IMR-90 (cell line): Measurements from ENCODE around the gene TNFSF9. TPM values are rescaled to one million over a fixed set of nuclear protein-coding genes. Genes with fewer than 3 reads are reported as not detected.
A peak's percentile ranks its signal among the peaks of the same experiment; 100 is the strongest.

Experiments
- ATAC-seq: fragments of 200-7000 bp; cut with Tn5 transposase; 2 replicates; pipeline ENCODE4 v1.9.1; 2020; ENCODE audit warnings: low read depth, mild to moderate bottlenecking, moderate library complexity
- BruUV-seq: library from RNA; stranded (reverse); fragments of 400-500 nt; replicated peaks from 2 replicates; lab custom pipeline; 2021; lab: Mats Ljungman, UMichigan
- CTCF ChIA-PET: fragments of 300-600 bp; formaldehyde crosslinking; extraction: SDS; loops from one replicate; lab custom pipeline; 2021; ENCODE audit warnings: antibody characterized with exemption; lab: Yijun Ruan, JAX
- POLR2A ChIA-PET: fragments of 300-600 bp; sonication (Branson Sonifier 250); formaldehyde crosslinking; loops from one replicate; lab custom pipeline; 2022; ENCODE audit warnings: antibody characterized with exemption; ENCODE audit not compliant: unreplicated experiment; lab: Charles Lee
- DNase-seq: peaks from one replicate; pipeline ENCODE4 v3.0.0; 2013
- H2AFZ ChIP-seq: replicated peaks from 2 replicates; pipeline ENCODE3; 2013; ENCODE audit warnings: low read length, mild to moderate bottlenecking; ENCODE audit not compliant: poor library complexity
- H2AK5ac ChIP-seq: 2 replicates; pipeline ENCODE4 v1.6.1; 2013; ENCODE audit warnings: low read depth, low read length, inconsistent platforms
- H2AK9ac ChIP-seq: replicated peaks from 2 replicates; pipeline ENCODE3; 2013; ENCODE audit warnings: mild to moderate bottlenecking, low read depth, low read length, moderate library complexity; ENCODE audit not compliant: poor library complexity
- H2BK120ac ChIP-seq: 2 replicates; pipeline ENCODE4 v1.6.1; 2013; ENCODE audit warnings: low read depth, low read length, inconsistent platforms
- H2BK15ac ChIP-seq: 3 replicates; pipeline ENCODE4 v1.6.1; 2013; ENCODE audit warnings: low read depth, low read length, inconsistent platforms
- H2BK20ac ChIP-seq: 2 replicates; pipeline ENCODE4 v1.6.1; 2013; ENCODE audit warnings: low read depth, mild to moderate bottlenecking, inconsistent platforms, low read length, moderate library complexity
- H2BK5ac ChIP-seq: 2 replicates; pipeline ENCODE4 v1.6.1; 2013; ENCODE audit warnings: mild to moderate bottlenecking, low read depth, low read length, inconsistent platforms; ENCODE audit not compliant: poor library complexity, severe bottlenecking
- H3K14ac ChIP-seq: replicated peaks from 2 replicates; pipeline ENCODE4 v1.6.1; 2013; ENCODE audit warnings: low read depth, low read length, inconsistent platforms
- H3K18ac ChIP-seq: 2 replicates; pipeline ENCODE4 v1.6.1; 2013; ENCODE audit warnings: low read depth, low read length, control low read depth
- H3K23ac ChIP-seq: 2 replicates; pipeline ENCODE4 v1.6.1; 2013; ENCODE audit warnings: low read depth, low read length, inconsistent platforms
- H3K27ac ChIP-seq: 2 replicates; pipeline ENCODE4 v1.5.1; 2013; ENCODE audit warnings: mild to moderate bottlenecking, control low read depth, low read length; ENCODE audit not compliant: insufficient read depth
- H3K27me3 ChIP-seq: 2 replicates; pipeline ENCODE4 v1.6.1; 2013; ENCODE audit warnings: low read length; ENCODE audit not compliant: control insufficient read depth, insufficient read depth
- H3K36me3 ChIP-seq: 2 replicates; pipeline ENCODE4 v1.6.1; 2013; ENCODE audit warnings: low read length, mixed read lengths; ENCODE audit not compliant: control insufficient read depth, insufficient read depth
- H3K4ac ChIP-seq: 2 replicates; pipeline ENCODE4 v1.6.1; 2013; ENCODE audit warnings: low read depth, low read length, inconsistent platforms
- H3K4me1 ChIP-seq: 2 replicates; pipeline ENCODE4 v1.6.1; 2013; ENCODE audit warnings: low read length, mixed read lengths; ENCODE audit not compliant: control insufficient read depth, insufficient read depth
- H3K4me2 ChIP-seq: 2 replicates; pipeline ENCODE4 v1.6.1; 2013; ENCODE audit warnings: low read depth, mild to moderate bottlenecking, control low read depth, low read length, moderate library complexity
- H3K4me3 ChIP-seq: 2 replicates; pipeline ENCODE4 v1.5.1; 2013; ENCODE audit warnings: low read depth, mild to moderate bottlenecking, control low read depth, low read length, moderate library complexity; ENCODE audit not compliant: insufficient read depth
- H3K56ac ChIP-seq: 2 replicates; pipeline ENCODE4 v1.6.1; 2013; ENCODE audit warnings: low read length, inconsistent platforms; ENCODE audit not compliant: insufficient read depth; ENCODE audit errors: extremely low read depth
- H3K79me1 ChIP-seq, 2 experiments: 2 replicates each; pipeline ENCODE4 v1.6.1; 2013; ENCODE audit warnings: low read length in 2 of 2, inconsistent platforms in 1 of 2, low read depth in 1 of 2
- H3K9ac ChIP-seq: 2 replicates; pipeline ENCODE4 v1.6.1; 2013; ENCODE audit warnings: low read depth, low read length, control low read depth
- H3K9me1 ChIP-seq: 2 replicates; pipeline ENCODE4 v1.6.1; 2013; ENCODE audit warnings: low read length, inconsistent platforms; ENCODE audit not compliant: insufficient read depth
- H3K9me3 ChIP-seq: 2 replicates; pipeline ENCODE4 v1.6.1; 2013; ENCODE audit warnings: low read length; ENCODE audit not compliant: control insufficient read depth, insufficient read depth
- H4K20me1 ChIP-seq: 2 replicates; pipeline ENCODE4 v1.6.1; 2013; ENCODE audit warnings: low read length, inconsistent platforms; ENCODE audit not compliant: insufficient read depth
- H4K5ac ChIP-seq: 2 replicates; pipeline ENCODE4 v1.6.1; 2013; ENCODE audit warnings: mild to moderate bottlenecking, low read depth, low read length, control low read depth
- H4K8ac ChIP-seq, 2 experiments: 2 replicates each; pipeline ENCODE4 v1.6.1; 2013; ENCODE audit warnings: low read depth in 2 of 2, low read length in 2 of 2, control low read depth in 1 of 2, inconsistent platforms in 1 of 2
- H4K91ac ChIP-seq: 2 replicates; pipeline ENCODE4 v1.6.1; 2013; ENCODE audit warnings: low read depth, low read length, inconsistent platforms; ENCODE audit not compliant: insufficient read depth
- BHLHE40 ChIP-seq: fragments of 150-350 bp; IDR thresholded peaks from 2 replicates; pipeline ENCODE4 v1.6.1; 2016; ENCODE audit warnings: mild to moderate bottlenecking, low read depth, low read length
- CEBPB ChIP-seq: IDR thresholded peaks from 2 replicates; pipeline ENCODE4 v1.6.1; 2012; ENCODE audit warnings: low read depth, low read length, improper control_type of control experiment
- CHD1 ChIP-seq: IDR thresholded peaks from 2 replicates; pipeline ENCODE4 v1.6.1; 2012; ENCODE audit warnings: low read depth, low read length, improper control_type of control experiment
- CTCF ChIP-seq: conservative IDR thresholded peaks from 2 replicates; pipeline ENCODE4 v1.5.1; 2012; ENCODE audit warnings: mild to moderate bottlenecking, low read depth, low read length, improper control_type of control experiment
- ELK1 ChIP-seq: fragments of 150-350 bp; IDR thresholded peaks from 2 replicates; pipeline ENCODE4 v1.6.1; 2016; ENCODE audit warnings: low read depth, mild to moderate bottlenecking, low read length, moderate library complexity, borderline replicate concordance
- FOS ChIP-seq: fragments of 150-350 bp; IDR thresholded peaks from 2 replicates; pipeline ENCODE4 v1.6.1; 2016; ENCODE audit warnings: low read depth, low read length
- MAFK ChIP-seq: IDR thresholded peaks from 2 replicates; pipeline ENCODE4 v1.6.1; 2012; ENCODE audit warnings: low read depth, low read length, improper control_type of control experiment
- MAZ ChIP-seq: IDR thresholded peaks from 2 replicates; pipeline ENCODE4 v1.6.1; 2012; ENCODE audit warnings: low read depth, mild to moderate bottlenecking, low read length, improper control_type of control experiment, moderate library complexity, borderline replicate concordance
- MXI1 ChIP-seq: IDR thresholded peaks from 2 replicates; pipeline ENCODE4 v1.6.1; 2012; ENCODE audit warnings: low read depth, mild to moderate bottlenecking, low read length, moderate library complexity, borderline replicate concordance
- NFE2L2 ChIP-seq: fragments of 150-350 bp; IDR thresholded peaks from 2 replicates; pipeline ENCODE4 v1.6.1; 2016; ENCODE audit warnings: low read depth, mild to moderate bottlenecking, low read length
- POLR2A ChIP-seq: IDR thresholded peaks from 2 replicates; pipeline ENCODE4 v1.6.1; 2012; ENCODE audit warnings: mild to moderate bottlenecking, low read depth, low read length
- RAD21 ChIP-seq: IDR thresholded peaks from 2 replicates; pipeline ENCODE4 v1.6.1; 2012; ENCODE audit warnings: low read length, improper control_type of control experiment
- RCOR1 ChIP-seq: IDR thresholded peaks from 2 replicates; pipeline ENCODE4 v1.6.1; 2012; ENCODE audit warnings: mild to moderate bottlenecking, low read length, improper control_type of control experiment; ENCODE audit not compliant: insufficient replicate concordance
- RFX5 ChIP-seq: IDR thresholded peaks from 2 replicates; pipeline ENCODE4 v1.8.0; 2012; ENCODE audit warnings: low read depth, mild to moderate bottlenecking, low read length, moderate library complexity
- SMC3 ChIP-seq: fragments of 150-350 bp; IDR thresholded peaks from 2 replicates; pipeline ENCODE4 v1.6.1; 2016; ENCODE audit warnings: low read depth, mild to moderate bottlenecking, antibody characterized with exemption, low read length, moderate library complexity
- USF2 ChIP-seq: fragments of 150-350 bp; IDR thresholded peaks from 2 replicates; pipeline ENCODE4 v1.6.1; 2017; ENCODE audit warnings: mild to moderate bottlenecking, antibody characterized with exemption, low read length, low read depth
- WGBS, 2 experiments: methylation state at CpG; one replicate each; pipeline versions ENCODE4 v1.1.5 to v1.1.7; 2013; ENCODE audit warnings: missing lambda C conversion rate in 2 of 2; ENCODE audit not compliant: insufficient read length in 1 of 2; ENCODE audit errors: extremely low coverage in 2 of 2; 5-methylcytosine and 5-hydroxymethylcytosine counted together
- dilution Hi-C: fragments of 300-500 bp; cut with HindIII; formaldehyde crosslinking; loops from one replicate; pipeline ENCODE4 v1.14.3; 2018; ENCODE audit warnings: low sequenced_read_pairs; ENCODE audit not compliant: unreplicated experiment
- in situ Hi-C: fragments of 300-500 bp; cut with MboI; formaldehyde crosslinking; loops from 3 replicates; pipeline ENCODE4 v1.14.3; 2019; ENCODE audit warnings: low sequenced_read_pairs, inconsistent platforms, mixed read lengths
- intact Hi-C: fragments of 100-400 bp; cut with micrococcal nuclease; formaldehyde crosslinking; loops from 2 replicates; pipeline ENCODE4 v1.10.0; 2022
- polyA plus RNA-seq, 3 experiments: library from polyadenylated mRNA; depleted of rRNA; stranded (reverse); fragments of >200 nt; gene quantifications; 2 replicates each; pipeline ENCODE4 v1.2.3, GENCODE V29; 2012; ENCODE audit warnings: low replicate concordance in 1 of 3
- total RNA-seq: library from RNA; depleted of rRNA; stranded (reverse); fragments of >200 nt; gene quantifications from 2 replicates; pipeline ENCODE4 v1.2.3, GENCODE V29; 2012

TNFSF9 gene
- total and polyA plus RNA-seq, 2 of the 4 experiments (the other 2 are of a cell fraction) = 0.10 TPM; not detected in 1

- TF ChIP-seq CHD1 (no peak), USF2 (no peak), NFE2L2 (no peak), CEBPB (no peak), POLR2A (no peak), MAFK (no peak), FOS (no peak), CTCF (no peak), MXI1 (no peak), MAZ (no peak), RCOR1 (no peak), BHLHE40 (no peak), SMC3 (no peak), RAD21 (no peak), ELK1 (no peak), RFX5 (no peak)
- in situ Hi-C loops = no loop called here
- DNase-seq = peak; percentile 12
- H3K14ac ChIP-seq = no peak overlapping the region
- no CpG with 5 or more reads among the region's 8 CpGs for WGBS, 2 experiments
- no peaks in the 10 kb centered on the region for H3K9me3 ChIP-seq
- H3K9me1 ChIP-seq = no peaks in the 10 kb centered on the region
- H4K91ac ChIP-seq = no peak overlapping the region
- H4K5ac ChIP-seq = no peak overlapping the region
- no peak overlapping the region for H3K4ac ChIP-seq
- H3K27me3 ChIP-seq = no peaks in the 10 kb centered on the region
- no peak overlapping the region for H3K27ac ChIP-seq
- H3K56ac ChIP-seq = no peak overlapping the region
- H3K23ac ChIP-seq = no peak overlapping the region
- no TSS peak for BruUV-seq
- H4K8ac ChIP-seq = no peak overlapping the region
- intact Hi-C loops = no loop called here
- no peak for ATAC-seq
- no peak overlapping the region for H3K4me2 ChIP-seq
- H2BK20ac ChIP-seq = no peak overlapping the region
- CTCF ChIA-PET = no interaction called here
- no peaks in the 10 kb centered on the region for H3K79me1 ChIP-seq
- H2BK5ac ChIP-seq = no peak overlapping the region
- no peak overlapping the region for H2AK5ac ChIP-seq
- POLR2A ChIA-PET = no interaction called here
- H2BK120ac ChIP-seq = no peak overlapping the region
- H4K20me1 ChIP-seq = no peaks in the 10 kb centered on the region
- dilution Hi-C loops = no loop called here
- H3K36me3 ChIP-seq = no peaks in the 10 kb centered on the region
- H2BK15ac ChIP-seq = no peak overlapping the region
- no peaks in the 10 kb centered on the region for H3K4me1 ChIP-seq
- H3K4me3 ChIP-seq = no peak overlapping the region
- no peak overlapping the region for H2AK9ac ChIP-seq
- no peak overlapping the region for H2AFZ ChIP-seq
- H3K9ac ChIP-seq = no peak overlapping the region
- no peak overlapping the region for H3K18ac ChIP-seq
Observed at GRCh38 chr19:6580313-6580712, 49.5 kb downstream of the TNFSF9 start.
